Naive thymus-derived CD4-positive, alpha-beta T cell (primary cell): Measurements from ENCODE around the gene PTPRJ. TPM values are rescaled to one million over a fixed set of nuclear protein-coding genes. Genes with fewer than 3 reads are reported as not detected.

Source experiments
- ATAC-seq: fragments of 150-1000 bp; cut with Tn5 transposase; 2 replicates; pipeline ENCODE4 v1.10.0; 2021; ENCODE audit warnings: mild to moderate bottlenecking, moderate library complexity
- CTCF ChIA-PET: fragments of 350-600 bp; sonication (Branson Sonifier 250); formaldehyde crosslinking; loops from one replicate; lab custom pipeline; 2021; ENCODE audit warnings: antibody characterized with exemption; lab: Charles Lee
- POLR2A ChIA-PET: fragments of 350-600 bp; sonication (Branson Sonifier 250); formaldehyde crosslinking; loops from one replicate; lab custom pipeline; 2021; ENCODE audit warnings: antibody characterized with exemption, inconsistent platforms; lab: Charles Lee
- DNase-seq, 9 donors: peaks; one replicate each; pipeline versions ENCODE4 v3.0.0 to v3.0.0-alpha.2; 2020 to 2022; ENCODE audit warnings: mixed read lengths in 1 of 9
- H3K27ac ChIP-seq: one replicate; pipeline ENCODE4 v1.7.0; 2013; ENCODE audit warnings: mild to moderate bottlenecking, low read depth, low read length, moderate library complexity
- H3K27me3 ChIP-seq, 2 donors: one replicate each; pipeline ENCODE4 v1.7.0; 2013; ENCODE audit warnings: low read length in 2 of 2, mild to moderate bottlenecking in 2 of 2, moderate library complexity in 2 of 2; ENCODE audit not compliant: control insufficient read depth in 2 of 2, insufficient read depth in 2 of 2
- H3K36me3 ChIP-seq, 3 experiments: 1 replicate in 2 of 3; 2 replicates in 1 of 3; pipeline ENCODE4 v1.7.0; 2013; ENCODE audit warnings: low read length in 3 of 3, mild to moderate bottlenecking in 3 of 3, moderate library complexity in 1 of 3; ENCODE audit not compliant: insufficient read depth in 3 of 3, control insufficient read depth in 2 of 3
- H3K4me1 ChIP-seq, 2 donors: one replicate each; pipeline ENCODE4 v1.7.0; 2013; ENCODE audit warnings: low read length in 2 of 2, mild to moderate bottlenecking in 2 of 2, moderate library complexity in 1 of 2; ENCODE audit not compliant: control insufficient read depth in 2 of 2, insufficient read depth in 2 of 2
- H3K4me3 ChIP-seq: 2 replicates; pipeline ENCODE4 v1.7.0; 2013; ENCODE audit warnings: mild to moderate bottlenecking, low read length
- H3K9me3 ChIP-seq, 3 experiments: 1 replicate in 2 of 3; 2 replicates in 1 of 3; pipeline ENCODE4 v1.7.0; 2013; ENCODE audit warnings: low read length in 3 of 3; ENCODE audit not compliant: control insufficient read depth in 2 of 3
- H3K27ac Mint-ChIP-seq, 9 donors: one replicate each; pipeline ENCODE4 v1.8.0; 2020 to 2022; ENCODE audit warnings: mixed read lengths in 9 of 9, mild to moderate bottlenecking in 8 of 9, moderate library complexity in 5 of 9, inconsistent platforms in 2 of 9
- H3K27me3 Mint-ChIP-seq, 5 donors: one replicate each; pipeline ENCODE4 v1.8.0; 2021 to 2022; ENCODE audit warnings: mixed read lengths in 5 of 5, mild to moderate bottlenecking in 1 of 5
- H3K36me3 Mint-ChIP-seq, 5 donors: one replicate each; pipeline ENCODE4 v1.8.0; 2020 to 2022; ENCODE audit warnings: mixed read lengths in 5 of 5, mild to moderate bottlenecking in 3 of 5, inconsistent platforms in 1 of 5
- H3K4me1 Mint-ChIP-seq, 7 donors: one replicate each; pipeline ENCODE4 v1.8.0; 2020 to 2022; ENCODE audit warnings: mixed read lengths in 7 of 7, mild to moderate bottlenecking in 3 of 7, inconsistent platforms in 1 of 7
- H3K4me3 Mint-ChIP-seq, 10 donors: one replicate each; pipeline ENCODE4 v1.8.0; 2020 to 2022; ENCODE audit warnings: mild to moderate bottlenecking in 10 of 10, mixed read lengths in 10 of 10, moderate library complexity in 6 of 10, inconsistent platforms in 2 of 10
- H3K9me3 Mint-ChIP-seq, 11 donors: one replicate each; pipeline ENCODE4 v1.8.0; 2020 to 2022; ENCODE audit warnings: mixed read lengths in 11 of 11, mild to moderate bottlenecking in 4 of 11, inconsistent platforms in 1 of 11, moderate library complexity in 1 of 11
- intact Hi-C, 2 donors: fragments of 100-400 bp; cut with micrococcal nuclease; formaldehyde crosslinking; loops; one replicate each; pipeline ENCODE4 v1.15.1; 2023
- polyA plus RNA-seq, 2 donors: library from polyadenylated mRNA; unstranded; fragments of 300-500 nt; fragmentation: Illumina TruSeq; gene quantifications; one replicate each; pipeline ENCODE4 v1.2.3, GENCODE V29; 2021
- total RNA-seq, 6 experiments: library from RNA in 5 of 6; stranded (reverse) in 5 of 6; gene quantifications; 1 replicate in 5 of 6; 2 replicates in 1 of 6; pipeline ENCODE4 v1.2.3 and lab custom pipeline; 2021 to 2026

Gene PTPRJ
- total and polyA plus RNA-seq, 7 experiments from 2014 or later = 7.0 to 82.3 (median 46.7) TPM

- ATAC-seq = no peak
- Histone ChIP-seq H3K9me3 (no peaks in the 10 kb centered on the region), H3K27me3 (no peaks in the 10 kb centered on the region), H3K36me3 (no peaks in the 10 kb centered on the region), H3K27ac (peak overlapping the region; percentile 71), H3K4me1 (peaks cover 76 to 86% of the 10 kb centered on the region in 2 donors), H3K4me3 (peak overlapping the region; percentile 29)
- CTCF ChIA-PET = interaction anchor here (0.6 to 3.5 kb wide), 7 partner anchors 18 to 145 kb away, joined by 3 to 24 read pairs (median 4); no protein-coding TSS in a partner anchor
- H3K4me3 Mint-ChIP-seq = peak overlapping the region; percentile 63 to 91 (median 77)
- H3K9me3 Mint-ChIP-seq = peaks cover 0 to 2% (median 0%) of the 10 kb centered on the region in 11 donors
- peaks cover 54 to 92% (median 83%) of the 10 kb centered on the region in 7 donors for H3K4me1 Mint-ChIP-seq
- peak overlapping the region; percentile 94 to 98 (median 97) for H3K27ac Mint-ChIP-seq
- POLR2A ChIA-PET = interaction anchor here (0.6 to 8.6 kb wide), 7 partner anchors 12 to 65 kb away, joined by 3 to 129 read pairs (median 4); no protein-coding TSS in a partner anchor
- DNase-seq = peak in 1 of 9 donors; percentile 28
- intact Hi-C loops = loop anchor here in 1 of 2 donors (2.0 to 5.0 kb wide), 2 partner anchors 40 to 50 kb away; no protein-coding TSS in a partner anchor
- H3K27me3 Mint-ChIP-seq = no peaks in the 10 kb centered on the region
- H3K36me3 Mint-ChIP-seq = peaks cover 0 to 23% (median 0%) of the 10 kb centered on the region in 5 donors
These were observed 22.2 kb downstream of the PTPRJ start for GRCh38 chr11:48002561-48002960.

DNA sequence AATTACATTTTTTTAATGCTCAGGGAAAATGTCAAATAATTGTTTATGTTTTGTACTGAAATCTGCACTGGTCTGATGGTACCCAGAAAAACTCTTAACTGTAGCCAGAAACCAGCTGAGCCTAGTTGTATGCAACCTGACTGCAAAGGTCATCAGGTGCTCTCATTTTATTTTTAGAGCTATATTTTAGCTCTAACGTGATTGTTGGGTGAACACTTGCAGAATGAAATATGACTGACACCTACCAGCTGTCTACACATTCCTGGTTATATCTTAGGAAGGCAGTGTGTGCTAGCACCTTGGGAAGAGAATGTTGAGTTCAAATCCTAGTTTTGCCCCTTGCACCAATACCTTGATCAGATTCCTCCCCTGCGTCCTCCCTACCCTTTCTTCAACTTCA, 23.6 kb downstream of the PTPRJ start:
- no peaks in the 10 kb centered on the region for H3K27me3 Mint-ChIP-seq
- Histone ChIP-seq H3K4me1 (peaks cover 75 to 88% of the 10 kb centered on the region in 2 donors), H3K27me3 (no peaks in the 10 kb centered on the region), H3K4me3 (peak overlapping the region; percentile 6), H3K9me3 (no peaks in the 10 kb centered on the region), H3K36me3 (no peaks in the 10 kb centered on the region), H3K27ac (peak overlapping the region; percentile 71)
- no peak for DNase-seq
- H3K9me3 Mint-ChIP-seq = peaks cover 0 to 2% (median 0%) of the 10 kb centered on the region in 11 donors
- POLR2A ChIA-PET = interaction anchor here (0.6 to 8.6 kb wide), 7 partner anchors 9 to 53 kb away, joined by 3 to 129 read pairs (median 6); no protein-coding TSS in a partner anchor
- intact Hi-C loops = loop anchor here in 1 of 2 donors (2.0 to 5.0 kb wide), 2 partner anchors 39 to 52 kb away; no protein-coding TSS in a partner anchor
- peak overlapping the region; percentile 89 to 97 (median 95) for H3K27ac Mint-ChIP-seq
- no peak for ATAC-seq
- H3K36me3 Mint-ChIP-seq = peaks cover 0 to 23% (median 0%) of the 10 kb centered on the region in 5 donors
- CTCF ChIA-PET = interaction anchor here (0.7 to 3.5 kb wide), 4 partner anchors 52 to 105 kb away, joined by 3 to 24 read pairs (median 4); no protein-coding TSS in a partner anchor
- peaks cover 48 to 88% (median 79%) of the 10 kb centered on the region in 7 donors for H3K4me1 Mint-ChIP-seq
- peak overlapping the region in 9 of 10 donors; percentile 58 to 86 (median 78) for H3K4me3 Mint-ChIP-seq

DNA sequence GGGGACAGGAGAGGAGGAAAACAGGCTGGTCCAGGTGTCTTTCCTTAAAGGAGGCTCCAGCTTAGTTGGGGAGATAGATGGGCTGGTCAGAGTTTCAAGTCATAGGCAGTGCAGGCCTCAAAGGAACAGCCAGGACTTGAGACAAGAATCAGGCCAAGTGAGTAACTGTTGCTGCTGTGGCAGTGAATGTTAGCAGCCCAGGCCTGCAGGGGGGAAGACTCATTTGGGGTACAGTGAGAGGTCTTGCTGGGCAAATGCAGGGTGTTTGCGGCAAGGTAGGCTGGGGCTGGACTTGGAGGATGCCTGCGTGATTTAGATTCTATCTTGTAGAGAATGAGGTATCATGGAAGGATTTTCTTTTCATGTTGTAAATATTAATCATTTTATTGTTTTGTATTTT, 24.1 kb downstream of the PTPRJ start:
- Histone ChIP-seq H3K4me1 (peaks cover 73 to 86% of the 10 kb centered on the region in 2 donors), H3K27ac (peak overlapping the region; percentile 71), H3K4me3 (peak overlapping the region; percentile 6), H3K9me3 (no peaks in the 10 kb centered on the region), H3K36me3 (no peaks in the 10 kb centered on the region), H3K27me3 (no peaks in the 10 kb centered on the region)
- CTCF ChIA-PET = interaction anchor here (1.0 kb wide), 3 partner anchors 104 to 107 kb away, joined by 3 to 4 read pairs (median 3); no protein-coding TSS in a partner anchor
- Mint-ChIP-seq H3K27ac (peak overlapping the region; percentile 89 to 97 (median 95)), H3K4me3 (peak overlapping the region; percentile 58 to 86 (median 77)), H3K9me3 (peaks cover 0 to 2% (median 0%) of the 10 kb centered on the region in 11 donors), H3K36me3 (peaks cover 0 to 21% (median 0%) of the 10 kb centered on the region in 5 donors), H3K27me3 (no peaks in the 10 kb centered on the region), H3K4me1 (peaks cover 49 to 88% (median 79%) of the 10 kb centered on the region in 7 donors)
- intact Hi-C loops = loop anchor here in 1 of 2 donors (5.0 kb wide), 1 partner anchor 52 kb away; no protein-coding TSS in a partner anchor
- POLR2A ChIA-PET = interaction anchor here (0.6 to 8.6 kb wide), 9 partner anchors 8 to 53 kb away, joined by 3 to 129 read pairs (median 6); no protein-coding TSS in a partner anchor
- DNase-seq (no peak), ATAC-seq (no peak)

DNA sequence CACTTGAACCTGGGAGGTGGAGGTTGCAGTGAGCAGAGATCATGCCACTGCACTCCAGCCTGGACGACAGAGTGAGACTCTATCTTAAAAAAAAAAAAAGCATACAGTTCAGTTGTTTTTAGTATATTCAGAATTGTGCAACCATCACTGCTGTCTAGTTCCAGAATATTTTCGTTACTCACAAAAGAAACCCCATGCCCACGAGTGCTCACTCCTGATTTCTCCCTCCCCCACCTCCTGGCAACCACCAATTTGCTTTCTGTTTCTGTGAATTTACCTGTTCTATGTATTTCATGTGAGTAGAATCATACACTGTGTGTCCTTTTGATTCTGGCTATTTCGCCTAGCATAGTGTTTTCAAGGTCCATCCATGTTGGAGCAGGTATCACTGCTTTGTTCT, 24.8 kb downstream of the PTPRJ start:
- ChIA-PET POLR2A (interaction anchor here (1.1 to 3.7 kb wide), 5 partner anchors 9 to 39 kb away, joined by 3 to 15 read pairs (median 5); no protein-coding TSS in a partner anchor), CTCF (interaction anchor here (0.6 to 1.9 kb wide), 3 partner anchors 104 to 107 kb away, joined by 3 to 7 read pairs (median 4); no protein-coding TSS in a partner anchor)
- Histone ChIP-seq H3K4me3 (peak overlapping the region; percentile 14), H3K27ac (peak overlapping the region; percentile 71), H3K4me1 (peaks cover 70 to 84% of the 10 kb centered on the region in 2 donors), H3K9me3 (no peaks in the 10 kb centered on the region), H3K27me3 (no peaks in the 10 kb centered on the region), H3K36me3 (no peaks in the 10 kb centered on the region)
- H3K4me3 Mint-ChIP-seq = peak overlapping the region; percentile 60 to 87 (median 80)
- no peak for ATAC-seq
- peaks cover 48 to 86% (median 79%) of the 10 kb centered on the region in 7 donors for H3K4me1 Mint-ChIP-seq
- peak in 6 of 9 donors; percentile 43 to 53 (median 45) for DNase-seq
- no peaks in the 10 kb centered on the region for H3K27me3 Mint-ChIP-seq
- H3K36me3 Mint-ChIP-seq = peaks cover 0 to 21% (median 0%) of the 10 kb centered on the region in 5 donors
- peaks cover 0 to 2% (median 0%) of the 10 kb centered on the region in 11 donors for H3K9me3 Mint-ChIP-seq
- intact Hi-C loops = loop anchor here in 1 of 2 donors (1.0 kb wide), 1 partner anchor 8 kb away; no protein-coding TSS in a partner anchor
- peak overlapping the region; percentile 89 to 97 (median 95) for H3K27ac Mint-ChIP-seq

DNA sequence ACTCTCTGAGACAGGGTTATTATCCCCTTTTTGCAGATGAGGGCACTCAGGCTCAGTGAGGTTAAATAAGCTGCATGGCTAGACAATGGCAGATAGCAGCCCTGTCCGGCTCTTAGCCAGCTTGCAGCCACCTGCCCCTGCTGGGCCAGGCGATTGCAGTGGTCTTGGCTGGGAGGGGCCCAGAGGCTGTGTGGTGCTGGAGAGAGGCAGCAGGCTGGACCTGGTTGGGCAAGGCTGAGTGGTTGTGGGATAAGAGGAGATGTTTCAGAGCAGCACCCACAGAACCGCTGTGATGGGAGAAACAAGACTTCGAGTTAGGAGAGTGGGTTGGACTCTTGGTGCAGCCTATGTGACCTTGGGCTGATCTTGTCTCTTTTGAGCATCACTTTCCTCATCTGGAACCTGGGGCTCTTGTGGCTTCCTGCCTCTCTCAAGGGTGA, 25.5 kb downstream of the PTPRJ start:
- Mint-ChIP-seq H3K27me3 (no peaks in the 10 kb centered on the region), H3K4me1 (peaks cover 43 to 82% (median 74%) of the 10 kb centered on the region in 7 donors), H3K9me3 (peaks cover 0 to 2% (median 0%) of the 10 kb centered on the region in 11 donors), H3K27ac (peak overlapping the region; percentile 89 to 97 (median 95)), H3K4me3 (peak overlapping the region; percentile 60 to 87 (median 80)), H3K36me3 (peaks cover 0 to 18% (median 0%) of the 10 kb centered on the region in 5 donors)
- POLR2A ChIA-PET = interaction anchor here (1.0 to 3.7 kb wide), 7 partner anchors 9 to 58 kb away, joined by 3 to 15 read pairs (median 5); no protein-coding TSS in a partner anchor
- CTCF ChIA-PET = interaction anchor here (0.6 to 1.9 kb wide), 4 partner anchors 38 to 108 kb away, joined by 3 to 7 read pairs (median 4); no protein-coding TSS in a partner anchor
- no peaks in the 10 kb centered on the region for H3K27me3 ChIP-seq
- H3K4me1 ChIP-seq = peaks cover 65 to 79% of the 10 kb centered on the region in 2 donors
- ATAC-seq (no peak), DNase-seq (peak in 1 of 9 donors; percentile 58)
- H3K27ac ChIP-seq = peak overlapping the region; percentile 71
- intact Hi-C loops = loop anchor here in 1 of 2 donors (1.0 kb wide), 3 partner anchors 7 to 49 kb away; no protein-coding TSS in a partner anchor
- H3K9me3 ChIP-seq = no peaks in the 10 kb centered on the region
- no peaks in the 10 kb centered on the region for H3K36me3 ChIP-seq
- H3K4me3 ChIP-seq = peak overlapping the region; percentile 14
